G401 (cell line): ENCODE results near the gene DCAF6. TPM values are rescaled to one million over a fixed set of nuclear protein-coding genes. Genes with fewer than 3 reads are reported as not detected.
"Not testable (repeated sequence)": the region's sequence is repeated elsewhere in the genome, so short reads cannot be mapped to it uniquely, and the experiment has no call there.

Experiments used
- DNase-seq: peaks from one replicate; pipeline ENCODE4 v3.0.0-alpha.2; 2015; ENCODE audit warnings: low spot score
- in situ Hi-C: cut with HindIII; loops from 2 replicates; pipeline ENCODE4 v1.10.0; 2016; ENCODE audit warnings: low sequenced_read_pairs, mixed read lengths
- total RNA-seq: library from RNA; depleted of rRNA; stranded (reverse); fragments of >200 nt; shearing (Covaris generic); gene quantifications from 2 replicates; pipeline ENCODE4 v1.2.3, GENCODE V29; 2014

The DCAF6 gene
- total RNA-seq, 1 experiment from 2014 or later: 56.2 TPM

DNA sequence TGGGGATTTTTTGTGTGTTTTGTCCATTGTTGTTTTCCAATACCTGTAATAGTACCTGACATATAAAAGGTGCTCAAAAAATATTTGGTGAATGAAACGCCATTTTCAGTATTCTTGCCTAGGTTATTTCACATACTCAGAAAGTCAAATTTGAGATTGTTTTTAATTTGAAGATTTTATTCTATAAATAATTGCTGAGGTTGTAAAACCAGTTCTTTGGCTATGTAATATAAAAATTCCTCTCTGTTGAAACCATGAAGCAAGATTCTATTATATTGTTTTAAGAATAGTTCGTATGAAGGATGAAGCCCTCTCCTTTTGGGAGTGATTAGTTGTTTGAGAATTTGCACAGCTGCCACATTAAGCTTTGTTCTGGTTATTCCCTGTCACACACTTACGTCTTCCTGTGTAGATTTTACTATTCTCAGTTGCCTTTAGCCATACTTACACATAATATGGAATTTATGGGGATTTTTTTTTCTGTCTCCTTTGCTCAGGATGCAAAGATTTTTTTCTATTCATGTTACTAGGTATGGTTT, 60.6 kb downstream of the DCAF6 start:
- in situ Hi-C loops: no loop called here
- DNase-seq: no peak

- DNase-seq: no peak
- in situ Hi-C loops: no loop called here
Observed at GRCh38 chr1:167999877-168000276, 63.4 kb downstream of the DCAF6 start.

DNA sequence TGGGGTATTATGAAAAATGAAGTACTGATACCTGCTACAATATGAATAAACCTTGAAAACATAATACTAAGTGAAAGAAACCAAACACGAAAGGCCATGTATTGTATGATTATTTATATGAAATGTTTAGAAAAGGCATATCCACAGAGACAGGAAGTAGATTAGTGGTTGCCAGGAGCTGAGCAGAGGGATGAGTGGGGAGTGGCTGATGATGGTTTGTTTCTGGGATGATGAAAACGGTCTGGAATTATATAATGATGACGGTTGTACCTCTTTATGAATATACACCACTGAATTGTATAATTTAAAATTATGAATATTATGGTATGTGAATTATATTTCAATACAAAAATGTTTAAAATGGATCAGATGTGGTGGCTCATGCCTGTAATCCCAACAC, 64.2 kb downstream of the DCAF6 start:
- DNase-seq: no peak
- in situ Hi-C loops: no loop called here

- in situ Hi-C loops: no loop called here
- DNase-seq: no peak
Observed at GRCh38 chr1:168001213-168001612, 64.7 kb downstream of the DCAF6 start.

- no peak for DNase-seq
- in situ Hi-C loops: no loop called here
Observed at GRCh38 chr1:168004531-168004930, 68.0 kb downstream of the DCAF6 start.

GRCh38 chr1:168005529-168005928, 69.0 kb downstream of the DCAF6 start:
- in situ Hi-C loops: no loop called here
- DNase-seq: no peak

DNA sequence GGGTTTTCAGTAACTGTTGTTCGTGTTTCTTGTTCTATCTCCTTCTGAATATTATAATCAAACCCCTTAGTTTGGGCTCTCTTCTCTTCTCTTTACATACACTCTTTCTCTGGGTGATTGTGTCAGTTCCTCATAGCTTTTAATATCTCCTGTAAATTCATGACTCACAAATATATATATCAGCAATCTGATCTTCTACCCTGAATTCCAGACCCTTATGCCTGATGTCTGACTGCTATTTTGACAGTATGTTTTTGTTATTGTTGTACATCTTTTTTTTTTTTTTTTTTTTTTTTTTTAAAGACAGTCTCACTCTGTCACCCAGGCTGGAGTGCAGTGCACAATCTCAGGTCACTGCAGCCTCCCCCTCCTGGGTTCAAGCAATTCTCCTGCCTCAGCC, 71.2 kb downstream of the DCAF6 start:
- in situ Hi-C loops: no loop called here

DNA sequence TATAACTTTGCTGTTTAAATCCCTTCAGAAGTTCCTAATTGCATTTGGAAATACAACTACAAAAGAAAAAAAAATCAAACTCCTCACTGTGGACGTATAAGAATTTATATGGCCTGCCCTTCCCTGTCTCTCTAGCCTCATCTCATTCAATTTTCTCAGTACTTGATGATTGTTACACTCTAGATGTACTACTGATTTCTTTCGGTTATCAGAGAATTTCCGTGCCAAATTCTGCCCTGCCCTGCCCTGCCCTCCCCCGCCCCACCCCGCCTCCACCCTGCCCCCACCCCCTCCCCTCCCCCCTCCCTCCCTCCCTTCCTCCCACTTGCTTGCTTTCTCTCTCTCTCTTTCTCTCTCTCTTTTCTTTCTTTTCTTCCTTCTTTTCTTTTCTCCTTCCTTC, 72.1 kb downstream of the DCAF6 start:
- in situ Hi-C loops: no loop called here
- no peak for DNase-seq

More for the DNA sequence above, 71.2 kb downstream of the DCAF6 start:
- no peak for DNase-seq

- no peak for DNase-seq
- in situ Hi-C loops: no loop called here
Observed at GRCh38 chr1:168009322-168009721, 72.8 kb downstream of the DCAF6 start.

DNA sequence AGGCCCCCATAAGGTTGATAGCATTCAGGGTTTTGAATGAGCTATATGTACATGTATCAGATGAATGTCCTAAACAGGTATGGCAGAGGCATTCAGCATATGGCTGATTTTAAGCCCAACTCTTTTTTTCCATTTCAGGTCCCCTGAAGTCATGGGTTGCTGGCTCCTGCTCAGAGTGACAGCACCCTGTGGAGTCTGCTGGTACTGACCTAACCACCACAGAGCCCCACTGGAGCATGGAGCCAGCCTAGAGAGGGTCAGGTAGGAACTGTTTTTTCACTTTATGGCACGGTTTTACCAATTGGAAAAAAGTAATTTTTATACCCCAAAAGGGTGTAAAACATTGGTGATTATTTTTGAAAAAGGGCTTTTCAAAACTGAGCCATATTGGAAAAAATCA, 82.9 kb downstream of the DCAF6 start:
- in situ Hi-C loops: no loop called here

GRCh38 chr1:168031198-168031597, 94.7 kb downstream of the DCAF6 start:
- DNase-seq: no peak
- in situ Hi-C loops: no loop called here

More for the DNA sequence above, 82.9 kb downstream of the DCAF6 start:
- no peak for DNase-seq

DNA sequence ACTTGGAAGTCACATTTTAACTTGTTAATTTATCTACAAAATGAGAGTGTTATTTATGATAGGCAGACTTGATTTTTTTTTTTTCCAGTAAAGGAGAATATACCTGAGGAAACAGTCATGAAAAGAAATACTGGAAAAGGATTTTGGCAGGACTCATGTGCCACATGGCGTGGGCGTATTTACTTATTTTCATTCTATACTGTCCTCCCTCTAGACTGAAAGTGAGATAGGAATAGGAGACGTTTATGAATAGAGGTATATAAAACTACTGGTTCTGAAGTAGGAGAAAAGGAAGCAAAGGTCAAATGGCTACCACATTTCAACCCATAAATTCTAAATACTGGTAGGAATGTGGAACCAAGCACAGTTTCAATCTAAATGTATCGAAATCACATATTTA, 95.1 kb downstream of the DCAF6 start:
- in situ Hi-C loops: no loop called here
- no peak for DNase-seq

DNA sequence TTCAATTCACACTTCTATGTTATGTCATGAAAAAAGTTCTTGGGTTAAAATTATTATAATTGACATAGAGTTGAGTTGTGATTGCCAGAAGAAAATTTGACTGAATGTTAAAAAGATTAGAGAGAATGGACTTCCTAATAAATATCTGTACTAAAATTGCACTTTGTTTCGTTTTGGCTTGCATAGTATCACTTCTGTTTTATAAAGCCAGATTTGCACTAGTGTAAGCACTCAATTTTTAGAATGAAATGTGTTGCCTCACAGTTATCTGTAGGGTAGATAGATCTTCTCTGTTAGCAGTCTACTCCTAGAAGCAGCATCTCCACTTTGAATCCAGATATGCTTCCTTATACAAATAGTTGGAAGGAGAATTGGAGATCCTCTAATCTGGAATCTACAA, 95.5 kb downstream of the DCAF6 start:
- no peak for DNase-seq
- in situ Hi-C loops: no loop called here

DNA sequence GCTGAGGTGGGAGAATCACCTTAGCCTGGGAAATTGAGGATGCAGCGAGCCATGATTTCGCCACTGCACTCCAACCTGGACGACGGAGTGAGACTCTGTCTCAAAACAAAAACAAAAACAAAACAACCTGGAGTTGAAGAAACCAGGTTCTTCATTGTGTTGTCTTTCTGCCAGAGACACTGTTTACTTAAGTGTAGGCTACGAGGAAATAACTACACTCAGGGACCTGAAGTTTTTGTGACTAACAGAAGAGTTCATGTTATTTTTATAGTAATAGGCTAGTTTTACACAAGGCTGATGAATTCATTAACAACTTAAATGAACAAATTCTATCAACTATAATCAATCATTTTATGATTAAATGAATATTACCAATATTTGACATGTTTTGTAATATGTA, 98.9 kb downstream of the DCAF6 start:
- DNase-seq: no peak
- in situ Hi-C loops: no loop called here

- in situ Hi-C loops: no loop called here
Observed at GRCh38 chr1:168042362-168042761, 105.9 kb downstream of the DCAF6 start.

GRCh38 chr1:168045311-168045710, 108.8 kb downstream of the DCAF6 start:
- DNase-seq: no peak
- in situ Hi-C loops: no loop called here

More at GRCh38 chr1:168042362-168042761, 105.9 kb downstream of the DCAF6 start:
- DNase-seq: no peak

DNA sequence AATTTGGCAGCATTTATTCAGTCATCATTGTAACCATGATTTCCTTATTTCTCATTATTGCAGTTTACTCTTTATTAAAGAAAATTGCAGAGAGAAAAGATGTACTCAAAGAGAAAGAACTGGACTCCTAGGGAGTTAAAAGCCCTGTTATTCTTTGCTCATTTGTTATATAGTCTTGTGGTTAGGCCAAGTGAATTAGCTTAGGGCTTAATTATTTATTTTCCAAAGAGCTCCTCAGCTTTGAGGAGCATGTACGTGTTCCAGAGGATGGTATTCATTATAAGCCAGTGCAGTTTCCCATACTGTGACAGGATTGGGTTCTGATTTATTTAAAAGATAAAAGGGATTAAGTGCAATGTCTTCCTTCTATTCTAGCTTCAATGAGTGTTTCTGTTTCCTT, 113.8 kb downstream of the DCAF6 start:
- DNase-seq: no peak
- in situ Hi-C loops: no loop called here

DNA sequence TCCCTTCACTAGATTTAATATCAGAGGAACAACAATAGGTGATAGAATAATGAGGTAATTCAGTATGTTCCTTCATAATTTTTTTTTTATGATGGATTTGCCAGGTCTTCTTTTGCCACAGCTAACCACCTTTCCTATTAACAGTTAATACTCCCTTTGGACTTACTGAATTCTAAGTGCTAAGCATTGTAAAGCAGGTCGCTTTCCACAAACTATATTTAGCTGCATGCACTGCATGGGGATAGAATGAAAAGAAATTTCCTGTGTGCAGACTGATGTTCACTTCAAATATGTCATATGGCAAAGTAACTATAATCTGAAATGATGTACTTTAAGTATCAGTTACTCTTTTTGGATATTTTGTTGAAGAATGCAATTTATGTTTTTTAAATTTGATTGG, 114.4 kb downstream of the DCAF6 start:
- peak; percentile 8 for DNase-seq
- in situ Hi-C loops: no loop called here

DNA sequence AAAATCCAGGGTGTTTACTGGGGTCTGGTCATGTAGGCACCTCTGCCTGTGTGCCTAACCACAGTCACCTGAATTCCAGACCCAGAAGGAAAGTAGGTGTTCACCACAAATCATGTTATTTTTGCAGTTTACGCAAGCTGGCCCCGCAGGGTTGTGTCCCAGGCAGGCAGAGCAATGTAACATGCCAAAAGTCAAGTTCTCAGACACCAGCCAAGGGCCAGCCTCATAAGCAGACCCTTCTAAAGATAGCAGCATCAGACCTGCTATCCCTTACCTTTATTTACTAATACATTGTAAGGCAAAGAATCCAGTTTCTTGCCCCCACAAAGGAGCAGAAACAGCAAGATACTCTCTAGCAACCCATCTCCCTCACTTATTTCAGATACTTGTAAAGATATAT, 117.2 kb downstream of the DCAF6 start:
- in situ Hi-C loops: no loop called here
- DNase-seq: no peak

- no peak for DNase-seq
- in situ Hi-C loops: no loop called here
Observed at GRCh38 chr1:168054117-168054516, 117.6 kb downstream of the DCAF6 start.

GRCh38 chr1:168056152-168056551, 119.7 kb downstream of the DCAF6 start:
- DNase-seq, in situ Hi-C loops: not testable (repeated sequence)

- DNase-seq: no peak
- in situ Hi-C loops: no loop called here
Observed at GRCh38 chr1:168057355-168057754, 120.9 kb downstream of the DCAF6 start.
